ENCODE measurements around the gene FAAH.

The FAAH gene

DNA sequence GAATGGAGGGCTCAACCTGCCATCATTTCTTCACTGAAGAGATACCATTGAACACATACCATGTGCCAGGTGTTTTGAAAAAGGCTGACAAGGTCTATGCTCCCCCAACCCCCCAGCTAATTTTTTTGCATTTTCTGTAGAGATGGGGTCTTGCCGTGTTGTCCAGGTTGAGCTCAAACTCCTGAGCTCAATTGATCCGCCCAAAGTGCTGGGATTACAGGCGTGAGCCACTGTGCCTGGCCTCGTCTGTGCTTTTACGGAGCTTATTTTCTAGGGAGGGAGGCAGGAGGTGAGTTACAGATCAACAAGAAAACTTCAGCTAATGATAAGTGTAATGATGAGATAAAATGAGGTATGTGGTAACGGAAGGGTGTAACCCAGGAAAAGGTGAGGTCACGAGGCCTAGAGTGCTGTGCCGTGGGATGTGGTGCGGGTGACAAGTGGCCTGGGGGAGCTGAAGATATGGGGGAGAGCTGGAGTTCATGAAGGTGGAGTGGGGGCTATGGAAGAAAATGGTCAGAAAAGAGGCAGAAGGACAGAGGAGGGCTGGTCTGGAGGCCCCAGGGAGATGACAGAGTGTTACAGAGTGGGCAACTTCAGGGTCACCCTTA lies 28.2 kb downstream of the FAAH start:
- DNase-seq (ENCODE audit: low read depth), result no peak

DNA sequence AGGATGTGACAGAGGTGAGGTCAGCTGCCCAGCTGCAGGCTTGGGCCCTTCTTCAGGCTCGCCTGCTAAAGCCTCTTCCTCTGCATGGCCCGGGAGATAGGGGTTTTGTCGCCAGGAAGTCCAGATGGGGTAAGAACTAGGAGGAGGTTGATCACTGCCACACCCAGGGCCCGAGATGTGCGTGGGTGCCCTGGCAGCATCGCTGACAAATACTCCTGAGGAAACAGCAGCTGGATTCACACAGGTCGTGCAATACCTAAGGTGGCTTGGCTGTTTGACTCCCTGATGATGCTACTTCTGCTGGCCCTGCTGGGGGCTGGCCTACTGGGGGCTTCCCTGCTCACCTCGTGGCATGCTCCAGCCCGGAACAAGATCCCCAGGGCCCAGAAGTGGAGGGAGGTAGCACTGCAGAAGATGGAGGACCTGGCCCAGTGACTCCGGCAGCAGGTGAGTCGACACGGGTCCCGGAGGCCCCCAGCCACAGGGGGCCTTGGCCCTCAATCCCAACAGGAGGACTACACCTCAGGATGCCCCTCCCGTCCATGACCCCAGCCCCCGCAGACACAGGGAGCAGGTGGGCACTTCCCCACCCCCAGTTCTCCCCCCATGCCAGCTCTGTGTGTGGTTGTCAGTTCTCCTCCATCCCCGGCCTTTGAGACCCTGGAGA lies 29.6 kb downstream of the FAAH start:
- DNase-seq (ENCODE audit: low read depth), result no peak

DNA sequence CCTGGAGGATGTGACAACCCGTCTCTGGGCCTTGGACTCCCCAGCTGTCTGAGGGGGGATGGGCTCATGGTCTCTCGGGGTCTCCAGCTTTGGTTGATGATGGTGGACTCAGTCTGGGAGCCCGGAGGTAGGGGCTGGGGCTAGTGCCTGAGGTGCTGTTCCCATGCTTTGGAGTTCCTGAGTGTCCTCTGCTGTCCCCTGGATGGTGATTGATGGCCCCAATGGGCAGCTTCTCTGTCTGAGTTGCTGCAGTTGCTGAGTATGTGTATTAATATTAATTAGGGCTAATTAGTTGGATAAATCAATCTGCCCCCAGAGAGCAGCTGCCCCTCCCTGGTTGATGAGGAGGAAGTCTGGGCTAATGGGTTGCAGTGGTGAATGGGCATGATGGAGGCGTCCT lies 30.6 kb downstream of the FAAH start:
- no peak for DNase-seq (ENCODE audit: low read depth)

DNA sequence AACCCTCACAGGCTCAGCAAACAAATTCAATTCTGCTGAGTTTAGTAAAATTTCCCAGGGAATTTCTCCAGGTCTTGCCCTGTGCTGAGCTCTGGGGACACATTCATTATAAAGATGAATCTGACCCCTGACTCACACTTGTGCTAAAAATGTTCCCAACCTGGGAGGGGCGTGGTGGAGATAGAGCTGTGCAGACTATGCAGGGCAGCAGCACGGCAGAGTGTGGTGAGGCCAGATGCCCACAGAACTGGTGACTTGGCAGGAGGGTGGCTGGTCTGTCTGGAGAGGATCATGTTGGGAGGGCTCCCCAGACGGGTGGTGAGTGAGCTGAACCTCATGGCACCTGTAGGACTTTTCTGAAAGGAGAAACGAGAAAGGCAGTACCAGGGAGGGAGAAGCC lies 31.6 kb downstream of the FAAH start:
- no peak for DNase-seq (ENCODE audit: low read depth)

DNA sequence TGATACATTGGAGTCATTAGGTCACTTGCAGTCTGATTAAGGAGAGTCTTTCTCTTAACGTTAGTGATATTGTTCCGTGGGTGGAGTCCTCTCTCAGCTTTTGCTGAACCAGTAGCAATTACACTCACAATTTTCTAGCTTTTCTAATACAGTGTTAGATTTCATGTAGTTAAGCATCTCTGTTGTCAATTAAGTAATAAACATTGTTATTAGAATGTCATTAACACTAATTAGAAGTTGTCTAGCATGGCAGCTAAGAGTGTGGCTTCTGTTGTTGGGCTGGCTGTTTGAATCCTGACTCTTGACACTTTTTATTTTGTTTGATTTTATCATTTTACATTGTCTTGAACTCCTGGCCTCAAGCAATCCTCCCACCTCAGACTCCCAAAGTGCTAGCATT lies 33.4 kb downstream of the FAAH start:
- no peak for DNase-seq (ENCODE audit: low read depth)

DNA sequence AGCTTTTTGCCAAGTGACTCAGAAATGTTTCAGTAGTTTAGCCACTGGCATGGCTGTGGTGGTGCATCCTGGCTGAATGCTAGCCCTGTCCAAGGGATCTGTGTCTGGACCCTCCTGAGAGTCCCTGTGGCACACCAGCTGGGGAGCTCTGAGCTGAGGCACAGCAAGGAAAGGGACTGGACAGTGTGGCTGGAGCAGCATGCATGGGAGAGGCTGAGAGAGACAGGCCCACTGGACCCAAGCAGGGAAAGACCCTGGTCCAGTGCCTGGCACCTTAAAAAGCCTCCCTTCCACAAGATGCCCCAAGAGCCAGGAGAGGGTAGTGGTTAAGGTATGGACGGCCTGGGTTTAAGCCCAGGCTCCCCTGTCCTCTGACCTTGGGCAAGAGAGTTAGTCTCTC lies 35.3 kb downstream of the FAAH start:
- no peak for DNase-seq (ENCODE audit: low read depth)

DNA sequence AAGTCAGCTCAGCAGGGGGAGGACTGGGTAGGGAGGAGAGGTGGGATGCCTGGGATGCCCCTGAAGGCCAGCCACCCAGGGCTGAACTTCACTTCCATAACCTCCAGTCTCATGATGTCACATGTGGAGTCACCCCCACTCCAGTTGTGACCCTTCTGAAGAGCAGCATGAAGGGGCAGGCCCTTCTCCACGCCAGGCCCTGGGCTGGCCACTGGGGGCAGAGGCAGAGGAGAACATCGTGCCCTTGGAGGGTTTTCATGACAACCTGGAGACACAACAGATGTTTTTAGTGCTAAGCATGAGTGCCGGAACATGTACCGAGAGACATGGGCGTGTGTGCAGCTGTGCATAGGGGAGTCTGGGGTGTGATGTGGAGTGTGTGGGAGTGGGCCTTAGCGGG lies 37.6 kb downstream of the FAAH start:
- DNase-seq (ENCODE audit: low read depth), result no peak

DNA sequence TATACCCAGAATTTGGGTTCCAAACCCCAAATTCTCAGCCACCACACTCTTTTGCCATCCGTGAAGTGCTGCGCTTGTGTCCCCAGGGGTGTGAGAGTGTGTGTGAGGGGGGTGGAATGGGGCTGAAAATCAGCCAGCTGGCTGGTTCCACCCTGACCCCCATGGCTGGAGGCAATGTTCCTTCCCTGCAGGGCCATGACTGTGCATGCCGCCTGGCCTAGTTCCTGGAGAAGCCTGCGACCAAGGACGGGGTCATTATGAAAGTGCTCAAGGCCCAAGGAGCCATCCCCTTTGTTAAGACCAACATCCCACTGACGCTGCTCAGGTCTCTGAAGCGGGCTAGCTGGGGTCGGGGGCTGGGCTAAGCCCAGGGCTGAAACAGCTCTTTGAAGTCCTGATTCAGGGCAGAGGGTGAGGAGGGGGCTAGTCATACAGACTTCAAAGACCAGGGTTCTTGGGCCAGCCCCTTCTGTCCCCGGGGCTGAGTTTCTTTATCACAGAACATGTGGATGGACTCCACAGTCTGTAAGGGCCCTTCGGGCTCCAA lies 38.7 kb downstream of the FAAH start:
- DNase-seq (ENCODE audit: low read depth), result no peak

DNA sequence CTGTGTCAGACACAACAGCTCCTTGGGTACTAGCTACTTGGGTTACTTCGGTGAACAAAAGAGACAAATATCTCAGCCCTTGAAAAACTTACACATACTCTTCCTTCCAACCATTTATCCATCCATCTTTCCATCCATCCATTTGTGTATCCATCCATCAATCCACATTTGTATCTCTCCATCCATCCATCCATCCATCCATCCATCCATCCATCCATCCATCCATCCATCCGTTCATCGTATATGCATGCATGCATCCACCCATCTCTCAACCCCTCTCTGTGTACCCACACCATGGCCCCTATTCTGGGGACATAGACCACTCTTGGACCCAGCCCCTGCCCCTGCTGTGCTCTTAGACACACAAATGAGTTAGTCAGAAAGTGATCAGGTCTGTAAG lies 40.2 kb downstream of the FAAH start:
- no peak for DNase-seq (ENCODE audit: low read depth)

DNA sequence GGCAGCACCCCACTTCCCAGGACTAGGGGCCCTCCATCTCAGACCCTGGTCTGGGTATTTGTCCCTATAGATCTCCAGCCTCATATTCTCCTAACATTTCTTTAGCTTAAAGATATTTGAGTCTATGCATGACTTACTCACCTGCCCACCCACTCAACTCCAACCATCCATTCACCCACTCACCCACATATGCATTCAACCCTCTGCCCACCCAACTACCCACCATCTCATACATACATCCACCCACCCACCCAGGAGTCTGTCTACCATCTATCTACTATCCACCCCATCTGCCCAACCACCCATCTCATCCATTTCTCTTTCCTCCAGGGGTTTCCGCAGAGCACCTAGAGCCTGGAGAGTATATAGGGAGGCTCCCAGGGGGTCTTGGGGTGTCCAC lies 42.7 kb downstream of the FAAH start:
- DNase-seq (ENCODE audit: low read depth), result no peak

DNA sequence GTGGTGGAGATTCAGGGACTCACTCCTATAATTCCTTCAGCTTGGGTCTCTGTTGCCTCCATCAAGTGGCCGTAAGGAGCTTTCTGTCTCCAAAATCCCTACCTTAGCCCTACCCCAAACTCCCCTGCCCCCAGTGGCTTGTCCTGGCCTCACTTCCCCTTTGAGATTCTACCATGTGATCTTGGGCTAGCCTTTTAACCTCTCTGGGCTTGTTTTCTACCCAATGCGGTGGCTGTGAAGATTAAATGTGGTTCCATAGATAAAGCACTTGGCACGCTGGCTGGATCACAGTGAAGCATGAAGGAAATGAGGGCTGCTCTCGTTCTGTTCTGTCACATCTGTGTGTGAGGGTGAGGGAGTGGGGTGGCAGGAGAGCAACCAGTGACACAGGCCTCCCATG lies 43.6 kb downstream of the FAAH start:
- DNase-seq (ENCODE audit: low read depth), result no peak

DNA sequence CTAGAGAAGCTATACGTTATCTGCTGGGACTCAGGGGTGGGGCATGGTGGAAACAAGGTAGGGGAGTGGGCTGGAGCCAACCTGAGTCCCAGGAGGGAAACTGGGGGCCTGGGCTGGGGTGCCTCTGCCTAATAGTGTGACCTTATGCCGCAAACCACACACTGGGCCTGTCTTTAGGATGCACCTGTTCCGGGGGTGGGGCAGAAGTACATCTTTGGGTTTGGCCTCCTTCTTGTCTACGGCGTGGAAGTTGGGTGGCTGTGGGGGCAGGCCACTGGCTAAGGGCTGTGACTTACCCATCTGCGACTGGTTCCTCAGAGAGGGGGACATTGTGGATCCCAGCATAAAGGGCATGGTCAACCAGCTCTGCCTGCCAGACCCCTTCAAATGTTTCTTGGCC lies 44.2 kb downstream of the FAAH start:
- no peak for DNase-seq (ENCODE audit: low read depth)

DNA sequence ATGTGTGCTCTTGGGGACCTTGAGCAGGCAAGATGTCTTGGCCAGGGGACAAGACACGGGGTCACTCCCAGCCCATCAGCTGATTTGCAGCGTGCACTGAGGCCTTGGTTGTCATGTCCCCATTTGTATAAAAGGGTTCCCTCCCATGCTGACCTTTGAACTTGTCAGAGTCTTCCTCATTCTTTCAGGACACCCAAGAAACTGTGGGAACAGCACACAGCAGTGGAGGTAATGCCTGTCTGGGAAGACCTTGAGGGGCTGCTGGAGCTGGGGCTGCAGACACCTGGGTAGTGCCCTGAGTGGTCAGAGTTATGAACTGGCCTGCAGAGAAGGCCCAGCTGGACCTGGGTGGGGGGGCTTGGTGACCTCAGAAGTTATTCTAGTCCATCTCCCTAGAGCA lies 46.4 kb downstream of the FAAH start:
- DNase-seq (ENCODE audit: low read depth), result no peak

DNA sequence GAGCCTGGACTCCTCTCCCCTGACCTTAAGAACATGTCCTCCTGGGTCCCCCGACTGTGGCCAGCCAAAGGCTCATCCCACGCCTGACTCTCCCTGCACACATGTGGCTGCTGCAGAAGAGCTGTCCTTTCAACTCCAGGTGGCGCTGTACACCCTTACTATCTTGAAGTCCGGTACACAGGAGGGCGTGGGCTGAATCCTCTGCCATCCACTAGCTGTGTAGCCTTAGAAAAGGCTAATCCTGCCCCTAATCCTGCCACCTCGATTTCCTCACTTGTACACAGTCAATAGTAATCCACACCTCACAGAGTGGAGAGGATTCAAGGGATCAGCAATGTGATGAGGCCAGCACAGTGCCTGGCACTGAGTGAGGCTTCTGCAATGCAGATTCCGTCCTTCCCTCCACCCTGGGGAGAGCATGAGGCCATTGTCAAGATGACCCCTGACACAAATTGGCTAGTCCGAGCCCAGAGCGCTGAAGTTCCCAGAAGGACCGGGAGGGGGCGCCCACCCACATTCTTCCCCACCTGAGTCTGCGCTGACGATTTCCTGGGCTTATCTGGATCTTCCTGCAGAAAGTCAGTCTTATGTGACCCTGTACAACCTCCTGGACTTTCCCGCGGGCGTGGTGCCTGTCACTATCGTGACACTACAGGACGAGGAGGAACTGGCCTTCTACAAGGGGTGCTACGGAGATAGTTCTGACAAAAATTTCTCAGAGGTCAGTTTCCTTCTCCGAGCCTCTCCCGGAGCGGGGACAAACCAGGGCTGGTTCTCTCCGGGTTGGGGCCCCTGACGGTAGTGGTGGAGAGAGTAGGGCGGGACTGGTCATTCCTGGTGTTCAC lies 48.4 kb downstream of the FAAH start:
- DNase-seq (ENCODE audit: low read depth), result peak; percentile 34

DNA sequence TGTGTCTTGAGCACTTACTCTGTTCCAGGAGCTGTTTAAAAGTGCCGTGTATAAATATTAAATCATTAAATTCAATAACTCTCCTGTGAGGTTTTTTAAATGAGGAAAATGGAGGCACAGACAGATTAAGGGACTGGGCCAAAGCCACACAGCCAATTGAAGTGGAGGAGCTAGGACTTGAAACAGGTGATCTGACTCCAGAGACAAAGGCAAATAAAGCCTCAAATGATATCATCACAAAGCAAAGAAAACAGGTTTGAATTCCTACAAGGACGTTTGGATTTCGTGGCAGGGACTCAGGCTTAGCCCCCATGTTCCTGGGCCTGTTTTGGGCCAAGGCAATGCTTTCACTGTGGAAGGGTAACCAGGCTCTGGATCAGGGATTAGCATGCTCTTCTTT lies 50.3 kb downstream of the FAAH start:
- no peak for DNase-seq (ENCODE audit: low read depth)

DNA sequence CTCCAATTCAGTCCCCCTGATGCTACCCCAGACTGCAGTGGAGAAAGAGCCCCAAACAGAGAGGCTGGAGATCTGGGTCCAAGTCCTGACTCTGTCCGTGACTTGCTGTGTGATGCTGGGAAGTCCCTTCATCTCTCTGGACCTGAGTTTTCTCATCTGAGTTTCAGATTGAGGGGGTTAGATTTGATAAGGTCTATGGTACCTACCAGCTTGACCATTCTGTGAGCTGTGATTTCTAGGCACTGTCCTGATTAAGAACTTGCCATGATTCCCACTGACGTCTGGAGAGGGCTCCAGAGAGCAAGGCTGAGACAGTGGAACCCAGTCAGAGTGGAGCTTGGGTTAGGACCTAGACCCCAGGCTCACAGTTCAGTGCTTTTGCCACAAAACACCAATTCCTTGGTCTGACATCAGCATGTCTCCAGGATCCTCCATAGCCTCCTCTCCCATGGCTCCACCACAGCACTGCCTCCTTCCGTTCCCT lies 51.7 kb downstream of the FAAH start:
- DNase-seq (ENCODE audit: low read depth), result no peak

DNA sequence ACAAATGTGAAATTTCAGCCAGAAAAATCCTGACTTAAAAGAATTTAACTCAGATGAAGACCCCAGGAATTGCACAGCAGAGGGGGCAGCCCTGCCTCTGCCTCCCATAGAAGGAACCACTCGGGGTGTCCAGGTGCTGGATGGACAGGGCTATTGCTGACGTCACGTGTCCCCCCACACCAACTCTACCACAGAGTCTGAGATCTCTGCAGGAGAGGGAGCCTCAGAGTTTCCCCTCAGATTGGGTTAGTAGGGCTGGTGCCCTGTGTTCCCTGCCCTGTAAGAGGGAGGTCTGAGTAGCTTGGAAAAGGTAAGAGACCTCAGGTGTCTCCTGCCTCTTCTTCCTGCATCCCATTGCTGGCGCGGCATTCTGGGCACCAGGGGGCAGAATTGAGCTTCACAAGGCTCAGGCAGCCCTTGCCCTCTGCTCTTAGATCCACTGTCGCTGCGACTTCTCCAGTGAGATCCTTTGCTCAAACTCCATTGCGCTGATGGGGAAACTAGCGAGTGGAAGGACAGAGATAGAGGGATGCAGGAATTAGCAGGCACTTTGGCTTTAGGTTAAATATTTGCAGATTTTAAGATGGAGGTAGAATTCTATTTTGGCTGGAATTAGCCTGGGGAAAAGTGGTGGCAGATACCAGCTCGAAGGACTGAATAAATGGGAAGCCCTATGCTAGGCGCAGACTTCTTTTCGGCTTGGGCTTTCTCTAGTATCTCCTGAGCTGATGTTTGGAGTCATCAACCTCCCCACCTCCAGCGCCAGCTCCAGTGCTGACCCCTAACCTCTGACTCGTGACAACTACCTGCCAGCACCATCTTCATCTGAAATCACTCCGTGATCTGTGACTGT lies 52.8 kb downstream of the FAAH start:
- peak; percentile 61 for DNase-seq (ENCODE audit: low read depth)

DNA sequence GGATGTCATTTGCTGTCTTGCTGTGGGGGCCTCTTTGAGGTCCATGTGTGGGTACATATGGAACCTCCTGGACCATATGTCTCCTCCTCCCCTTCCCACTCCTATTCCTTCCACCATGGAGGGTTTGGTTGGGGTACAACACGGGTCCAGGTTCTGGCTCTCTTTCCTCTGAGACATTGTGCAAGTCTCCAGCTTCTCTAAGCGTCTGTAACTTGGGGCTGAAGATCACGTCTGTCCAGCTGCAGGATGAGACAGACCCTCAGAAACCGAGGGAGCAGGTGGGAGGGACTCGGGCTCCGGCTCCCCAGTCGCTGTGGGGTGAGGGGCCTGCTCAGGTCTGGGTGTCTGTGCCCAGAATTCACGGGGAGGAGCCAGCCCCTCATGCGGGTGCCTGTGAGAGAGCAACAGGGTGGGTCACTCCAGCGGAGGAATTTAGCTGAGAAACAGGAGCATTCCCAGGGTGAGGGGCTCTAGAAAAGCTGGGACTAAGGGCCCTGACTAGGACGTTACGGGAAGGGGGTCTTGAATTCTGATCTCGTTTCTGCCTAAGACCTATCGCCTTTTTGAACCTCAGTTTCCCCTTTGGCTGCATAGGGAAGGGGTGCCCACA lies 53.5 kb downstream of the FAAH start:
- no peak for DNase-seq (ENCODE audit: low read depth)

DNA sequence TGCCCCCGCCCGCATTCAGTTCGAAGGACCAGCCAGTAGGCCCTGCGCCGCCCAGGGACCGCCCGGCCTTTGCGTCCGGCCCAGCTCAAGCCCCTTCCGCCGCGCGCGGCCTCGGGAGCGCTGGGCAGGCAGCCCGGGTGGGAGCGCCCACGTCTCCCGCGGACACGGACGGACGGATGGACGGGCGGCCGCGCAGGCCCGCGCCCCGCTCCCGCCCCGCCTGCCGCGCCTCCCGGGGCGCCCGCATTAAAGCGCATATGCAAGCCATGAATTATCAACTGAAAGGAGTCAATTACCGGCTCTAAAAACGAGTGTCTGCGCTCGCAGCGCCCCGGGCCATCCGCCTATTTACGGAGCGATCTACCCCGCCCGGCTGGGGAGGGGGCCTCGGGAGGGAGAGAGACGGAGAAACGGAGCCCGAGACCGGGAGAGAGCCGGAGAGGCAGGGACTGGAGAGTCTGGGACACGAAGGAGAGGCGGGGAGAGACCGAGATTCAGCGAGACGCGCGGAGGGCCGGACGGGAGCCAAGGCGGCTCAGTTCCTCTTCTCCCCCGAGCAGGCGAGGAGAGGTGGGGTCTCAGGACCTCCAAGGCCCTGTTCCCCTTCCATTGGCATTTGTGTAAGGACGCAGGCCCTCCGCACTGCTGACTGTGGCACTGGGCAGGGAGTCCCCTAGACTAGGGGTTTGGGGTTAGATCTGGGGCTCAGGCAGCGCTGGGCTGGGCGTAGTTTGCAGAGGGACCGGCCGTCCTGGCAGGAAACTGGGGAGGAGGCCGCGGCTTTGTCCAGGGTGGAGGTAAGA lies 54.2 kb downstream of the FAAH start:
- DNase-seq (ENCODE audit: low read depth), result no peak
